Measurements from ENCODE around the gene RPS6KC1. TPM values are rescaled to one million over a fixed set of nuclear protein-coding genes. Genes with fewer than 3 reads are reported as not detected.

The RPS6KC1 gene
- total and polyA plus RNA-seq, 4 experiments from 2014 or later: 4.2 to 15.4 (median 11.2) TPM

DNA sequence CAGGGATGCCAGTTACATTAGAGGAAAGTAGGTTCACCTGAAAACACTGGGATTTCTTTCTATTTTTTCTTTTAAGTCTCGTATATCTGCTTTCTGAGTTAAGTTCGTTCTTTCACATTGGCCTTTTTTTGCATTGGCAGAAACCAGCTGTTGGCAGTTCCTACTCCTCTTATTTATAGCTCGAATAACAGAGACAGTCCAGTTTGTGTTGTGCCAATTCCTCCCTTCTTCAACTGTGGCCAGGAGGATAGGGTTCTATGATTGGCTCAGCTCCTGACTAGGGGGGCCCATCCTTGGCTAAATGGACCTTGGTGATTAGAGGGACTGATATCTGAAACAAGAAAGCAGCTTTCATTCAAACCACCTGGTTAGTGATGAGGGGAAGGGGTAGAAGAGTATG lies 115.8 kb downstream of the RPS6KC1 start:
- no peaks in the 10 kb centered on the region for H3K36me3 ChIP-seq (ENCODE audit: insufficient read depth, low read length)
- intact Hi-C loops (cut with micrococcal nuclease): no loop called here
- no peak for DNase-seq
- no peak overlapping the region for H3K27ac Mint-ChIP-seq
- CTCF ChIA-PET (ENCODE audit: partially characterized antibody): interaction anchor here (0.6 to 1.4 kb wide), 2 partner anchors 1095 to 1195 kb away, joined by 3 to 6 read pairs; no protein-coding TSS in a partner anchor
- peaks cover 0 to 2% (median 0%) of the 10 kb centered on the region in 4 donors for H3K4me1 Mint-ChIP-seq
- POLR2A ChIA-PET (ENCODE audit: partially characterized antibody): no interaction called here
- H3K9me3 ChIP-seq (ENCODE audit: control insufficient read depth in 1 of 2, low read length in 2 of 2): no peaks in the 10 kb centered on the region
- H3K27me3 ChIP-seq (ENCODE audit: insufficient read depth, low read length): no peaks in the 10 kb centered on the region
- no peaks in the 10 kb centered on the region for H3K27me3 Mint-ChIP-seq
- H3K4me3 ChIP-seq (ENCODE audit: low read length in 2 of 2): no peak overlapping the region
- peaks cover 8 to 23% of the 10 kb centered on the region in 2 donors for H3K36me3 Mint-ChIP-seq
- no peak overlapping the region for H3K27ac ChIP-seq (ENCODE audit: low read depth, low read length)
- H3K9me3 Mint-ChIP-seq: no peaks in the 10 kb centered on the region
- H3K4me1 ChIP-seq (ENCODE audit: insufficient read depth, low read length): no peaks in the 10 kb centered on the region
- H3K4me3 Mint-ChIP-seq: no peak overlapping the region

DNA sequence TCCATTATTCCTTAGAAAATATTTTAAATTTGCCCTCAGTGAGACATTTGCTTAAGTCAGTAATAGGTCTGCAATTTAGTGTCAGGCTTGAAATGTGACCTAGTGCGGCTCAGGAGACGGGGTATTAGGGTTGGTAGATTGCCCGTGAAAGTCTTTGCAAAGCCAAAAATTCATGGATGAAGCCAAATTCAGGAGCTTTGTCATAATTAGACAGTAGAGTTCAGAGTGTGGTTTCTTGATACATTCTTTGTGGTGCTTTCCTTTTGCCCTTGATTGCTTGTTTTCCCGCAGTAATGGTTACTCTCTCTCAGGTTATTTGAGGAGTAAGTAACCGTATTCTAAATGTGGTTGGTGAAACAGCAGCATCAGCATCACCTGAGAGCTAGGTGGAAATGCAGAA lies 120.7 kb downstream of the RPS6KC1 start:
- CTCF ChIA-PET (ENCODE audit: partially characterized antibody): no interaction called here
- Histone ChIP-seq H3K4me1 (ENCODE audit: insufficient read depth, low read length) (no peaks in the 10 kb centered on the region), H3K9me3 (ENCODE audit: control insufficient read depth in 1 of 2, low read length in 2 of 2) (no peaks in the 10 kb centered on the region), H3K27me3 (ENCODE audit: insufficient read depth, low read length) (no peaks in the 10 kb centered on the region), H3K36me3 (ENCODE audit: insufficient read depth, low read length) (no peaks in the 10 kb centered on the region), H3K4me3 (ENCODE audit: low read length in 2 of 2) (no peak overlapping the region), H3K27ac (ENCODE audit: low read depth, low read length) (no peak overlapping the region)
- H3K36me3 Mint-ChIP-seq: peaks cover 36 to 53% of the 10 kb centered on the region in 2 donors
- no peak overlapping the region for H3K4me3 Mint-ChIP-seq
- H3K4me1 Mint-ChIP-seq: peaks cover 0 to 2% (median 0%) of the 10 kb centered on the region in 4 donors
- peaks cover 0 to 2% (median 0%) of the 10 kb centered on the region in 8 donors for H3K9me3 Mint-ChIP-seq
- H3K27me3 Mint-ChIP-seq: no peaks in the 10 kb centered on the region
- intact Hi-C loops (cut with micrococcal nuclease): no loop called here
- POLR2A ChIA-PET (ENCODE audit: partially characterized antibody): no interaction called here
- DNase-seq: no peak
- no peak overlapping the region for H3K27ac Mint-ChIP-seq

DNA sequence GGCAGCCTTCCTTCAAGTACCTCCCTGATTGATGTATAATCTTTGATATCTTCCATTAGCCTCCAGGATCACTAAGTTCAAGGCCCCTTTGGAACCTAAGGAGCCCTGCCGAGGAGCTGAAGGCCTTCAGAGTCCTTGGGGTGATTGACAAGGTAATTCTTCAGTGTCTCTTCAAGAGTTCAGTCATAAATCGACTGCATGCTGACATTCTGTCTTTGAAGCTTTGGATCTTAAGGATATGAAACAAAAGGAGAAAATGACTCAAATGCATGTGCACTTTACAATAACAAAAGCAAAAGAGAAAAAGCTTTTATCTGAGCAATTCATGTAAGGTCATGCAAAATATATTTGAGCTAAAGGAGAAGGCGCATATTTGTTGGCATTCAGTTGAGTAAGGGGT lies 125.3 kb downstream of the RPS6KC1 start:
- H3K27ac ChIP-seq (ENCODE audit: low read depth, low read length): no peak overlapping the region
- no peak overlapping the region for H3K4me3 Mint-ChIP-seq
- peaks cover 0 to 2% (median 0%) of the 10 kb centered on the region in 4 donors for H3K4me1 Mint-ChIP-seq
- H3K4me3 ChIP-seq (ENCODE audit: low read length in 2 of 2): no peak overlapping the region
- no peaks in the 10 kb centered on the region for H3K9me3 ChIP-seq (ENCODE audit: control insufficient read depth in 1 of 2, low read length in 2 of 2)
- ChIA-PET POLR2A (ENCODE audit: partially characterized antibody) (no interaction called here), CTCF (ENCODE audit: partially characterized antibody) (no interaction called here)
- no peaks in the 10 kb centered on the region for H3K36me3 ChIP-seq (ENCODE audit: insufficient read depth, low read length)
- peaks cover 43 to 65% of the 10 kb centered on the region in 2 donors for H3K36me3 Mint-ChIP-seq
- H3K27me3 Mint-ChIP-seq: no peaks in the 10 kb centered on the region
- H3K9me3 Mint-ChIP-seq: peaks cover 0 to 10% (median 2%) of the 10 kb centered on the region in 8 donors
- intact Hi-C loops (cut with micrococcal nuclease): no loop called here
- H3K4me1 ChIP-seq (ENCODE audit: insufficient read depth, low read length): no peaks in the 10 kb centered on the region
- H3K27ac Mint-ChIP-seq: peak overlapping the region in 1 of 7 donors; percentile 21
- no peak for DNase-seq
- no peaks in the 10 kb centered on the region for H3K27me3 ChIP-seq (ENCODE audit: insufficient read depth, low read length)

DNA sequence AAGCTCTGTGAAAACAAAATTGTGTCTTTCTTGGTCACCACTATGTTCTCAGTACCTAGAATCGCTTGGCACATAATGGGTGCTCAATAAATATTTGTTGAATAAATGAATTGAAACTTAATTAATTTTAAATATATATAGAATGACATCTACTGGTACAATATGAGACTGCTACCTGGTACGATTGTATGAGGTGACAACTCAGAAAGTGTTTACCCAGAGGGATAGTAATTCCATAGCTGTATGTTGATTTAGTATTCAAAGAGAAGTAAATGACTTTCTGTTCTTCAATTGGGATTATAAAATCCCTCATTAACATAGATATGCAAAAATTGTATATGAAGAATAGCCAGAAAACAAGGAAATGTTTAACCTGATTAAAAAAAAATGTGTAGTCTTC lies 128.7 kb downstream of the RPS6KC1 start:
- intact Hi-C loops (cut with micrococcal nuclease): no loop called here
- ChIA-PET CTCF (ENCODE audit: partially characterized antibody) (no interaction called here), POLR2A (ENCODE audit: partially characterized antibody) (no interaction called here)
- peaks cover 44 to 59% of the 10 kb centered on the region in 2 donors for H3K36me3 Mint-ChIP-seq
- Histone ChIP-seq H3K4me1 (ENCODE audit: insufficient read depth, low read length) (no peaks in the 10 kb centered on the region), H3K27ac (ENCODE audit: low read depth, low read length) (no peak overlapping the region), H3K27me3 (ENCODE audit: insufficient read depth, low read length) (no peaks in the 10 kb centered on the region), H3K4me3 (ENCODE audit: low read length in 2 of 2) (no peak overlapping the region), H3K36me3 (ENCODE audit: insufficient read depth, low read length) (no peaks in the 10 kb centered on the region), H3K9me3 (ENCODE audit: control insufficient read depth in 1 of 2, low read length in 2 of 2) (no peaks in the 10 kb centered on the region)
- no peaks in the 10 kb centered on the region for H3K27me3 Mint-ChIP-seq
- no peak overlapping the region for H3K4me3 Mint-ChIP-seq
- H3K9me3 Mint-ChIP-seq: peaks cover 0 to 25% (median 10%) of the 10 kb centered on the region in 8 donors
- peaks cover 0 to 2% (median 0%) of the 10 kb centered on the region in 4 donors for H3K4me1 Mint-ChIP-seq
- no peak overlapping the region for H3K27ac Mint-ChIP-seq
- no peak for DNase-seq

DNA sequence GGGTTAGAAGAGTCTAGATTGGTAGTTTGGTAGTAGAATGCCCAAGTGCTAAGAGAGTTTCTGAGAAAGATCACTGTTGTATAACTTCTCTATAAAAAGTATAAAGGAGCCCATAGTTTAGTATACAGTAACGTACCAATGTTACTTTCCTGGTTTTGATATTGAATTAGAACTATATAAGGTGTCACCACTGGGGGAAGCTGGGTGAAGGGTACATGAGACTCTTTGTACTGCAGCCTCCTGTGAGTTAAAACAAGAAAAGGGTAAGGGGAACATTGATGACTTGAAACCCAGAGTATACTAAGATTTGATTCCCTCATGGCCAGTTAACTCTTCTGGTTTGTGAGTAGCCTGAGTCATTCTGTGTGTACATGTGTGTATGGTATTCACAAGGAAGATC lies 129.8 kb downstream of the RPS6KC1 start:
- Mint-ChIP-seq H3K4me1 (no peaks in the 10 kb centered on the region), H3K4me3 (no peak overlapping the region), H3K27me3 (no peaks in the 10 kb centered on the region), H3K9me3 (peaks cover 0 to 33% (median 17%) of the 10 kb centered on the region in 8 donors), H3K36me3 (peaks cover 45 to 60% of the 10 kb centered on the region in 2 donors), H3K27ac (no peak overlapping the region)
- no peak for DNase-seq
- Histone ChIP-seq H3K27me3 (ENCODE audit: insufficient read depth, low read length) (no peaks in the 10 kb centered on the region), H3K9me3 (ENCODE audit: control insufficient read depth in 1 of 2, low read length in 2 of 2) (no peaks in the 10 kb centered on the region), H3K27ac (ENCODE audit: low read depth, low read length) (no peak overlapping the region), H3K4me3 (ENCODE audit: low read length in 2 of 2) (no peak overlapping the region), H3K36me3 (ENCODE audit: insufficient read depth, low read length) (no peaks in the 10 kb centered on the region), H3K4me1 (ENCODE audit: insufficient read depth, low read length) (no peaks in the 10 kb centered on the region)
- ChIA-PET POLR2A (ENCODE audit: partially characterized antibody) (no interaction called here), CTCF (ENCODE audit: partially characterized antibody) (no interaction called here)
- intact Hi-C loops (cut with micrococcal nuclease): no loop called here

DNA sequence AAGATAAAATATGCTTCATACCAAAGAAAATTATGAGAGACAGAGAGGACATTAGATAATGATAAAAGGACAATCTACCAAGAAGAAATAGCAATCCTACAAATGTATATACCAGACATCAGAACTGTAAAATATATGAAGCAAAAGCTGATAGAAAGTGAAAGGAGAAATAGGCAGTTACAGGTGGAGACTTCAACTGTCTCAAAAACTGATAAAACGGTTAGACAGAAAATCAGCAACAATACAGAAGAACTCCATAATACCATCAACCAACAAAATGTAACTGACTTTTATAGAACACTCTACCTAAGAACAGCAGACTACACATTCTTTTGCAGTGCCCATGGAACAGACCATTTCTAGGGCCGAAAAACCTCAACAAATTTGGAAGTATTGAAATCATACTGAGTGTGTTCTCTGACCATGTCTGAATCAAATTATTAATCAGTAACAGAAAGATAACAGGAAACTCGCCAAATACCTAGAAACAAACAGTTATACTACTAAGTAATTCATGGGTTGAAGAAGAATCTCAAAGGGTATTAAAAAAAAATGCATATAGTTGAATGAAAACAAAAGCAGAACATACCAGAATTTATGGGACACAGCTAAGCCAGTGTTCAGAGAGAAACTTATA lies 132.1 kb downstream of the RPS6KC1 start:
- Mint-ChIP-seq H3K27me3 (no peaks in the 10 kb centered on the region), H3K9me3 (peaks cover 0 to 50% (median 31%) of the 10 kb centered on the region in 8 donors), H3K36me3 (peaks cover 49 to 59% of the 10 kb centered on the region in 2 donors), H3K27ac (peak overlapping the region in 1 of 7 donors; percentile 47), H3K4me1 (no peaks in the 10 kb centered on the region), H3K4me3 (no peak overlapping the region)
- Histone ChIP-seq H3K36me3 (ENCODE audit: insufficient read depth, low read length) (no peaks in the 10 kb centered on the region), H3K27me3 (ENCODE audit: insufficient read depth, low read length) (no peaks in the 10 kb centered on the region), H3K4me3 (ENCODE audit: low read length in 2 of 2) (no peak overlapping the region), H3K4me1 (ENCODE audit: insufficient read depth, low read length) (no peaks in the 10 kb centered on the region), H3K27ac (ENCODE audit: low read depth, low read length) (no peak overlapping the region), H3K9me3 (ENCODE audit: control insufficient read depth in 1 of 2, low read length in 2 of 2) (no peaks in the 10 kb centered on the region)
- ChIA-PET POLR2A (ENCODE audit: partially characterized antibody) (no interaction called here), CTCF (ENCODE audit: partially characterized antibody) (no interaction called here)
- intact Hi-C loops (cut with micrococcal nuclease): no loop called here
- no peak for DNase-seq

DNA sequence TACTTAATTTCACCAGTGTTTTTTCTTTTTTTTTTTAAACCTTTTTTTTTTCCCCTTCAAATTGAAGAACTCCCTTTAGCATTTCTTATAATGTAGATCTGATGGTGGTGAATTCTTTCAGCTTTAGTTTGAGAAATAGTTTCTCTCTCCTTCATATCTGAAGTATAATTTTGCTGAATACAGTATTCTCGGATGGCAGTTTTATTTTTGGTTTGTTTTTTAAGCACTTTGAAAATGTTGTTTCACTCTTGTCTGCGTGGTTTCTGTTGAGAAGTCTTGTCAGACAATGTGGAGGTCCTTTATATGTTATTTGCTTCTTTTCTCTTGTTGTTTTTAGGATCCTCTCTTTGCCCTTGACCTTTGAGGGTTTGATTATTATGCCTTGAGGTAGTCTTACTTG lies 135.1 kb downstream of the RPS6KC1 start:
- H3K27me3 ChIP-seq (ENCODE audit: insufficient read depth, low read length): no peaks in the 10 kb centered on the region
- H3K36me3 Mint-ChIP-seq: peaks cover 52 to 63% of the 10 kb centered on the region in 2 donors
- H3K9me3 Mint-ChIP-seq: peaks cover 3 to 65% (median 43%) of the 10 kb centered on the region in 8 donors
- intact Hi-C loops (cut with micrococcal nuclease): no loop called here
- H3K36me3 ChIP-seq (ENCODE audit: insufficient read depth, low read length): no peaks in the 10 kb centered on the region
- DNase-seq: no peak
- H3K4me1 Mint-ChIP-seq: no peaks in the 10 kb centered on the region
- CTCF ChIA-PET (ENCODE audit: partially characterized antibody): no interaction called here
- H3K4me3 ChIP-seq (ENCODE audit: low read length in 2 of 2): no peak overlapping the region
- H3K9me3 ChIP-seq (ENCODE audit: control insufficient read depth in 1 of 2, low read length in 2 of 2): no peaks in the 10 kb centered on the region
- no peak overlapping the region for H3K27ac Mint-ChIP-seq
- H3K4me3 Mint-ChIP-seq: no peak overlapping the region
- H3K4me1 ChIP-seq (ENCODE audit: insufficient read depth, low read length): no peaks in the 10 kb centered on the region
- POLR2A ChIA-PET (ENCODE audit: partially characterized antibody): no interaction called here
- H3K27ac ChIP-seq (ENCODE audit: low read depth, low read length): no peak overlapping the region
- no peaks in the 10 kb centered on the region for H3K27me3 Mint-ChIP-seq
